RPMI8226 (cell line): ENCODE results near the gene TBC1D10B.
"Not testable (repeated sequence)": the region's sequence is repeated elsewhere in the genome, so short reads cannot be mapped to it uniquely, and the experiment has no call there.

ENCODE experiments used
- DNase-seq: peaks from one replicate; pipeline ENCODE4 v3.0.0-alpha.2; 2015

TBC1D10B gene

DNA sequence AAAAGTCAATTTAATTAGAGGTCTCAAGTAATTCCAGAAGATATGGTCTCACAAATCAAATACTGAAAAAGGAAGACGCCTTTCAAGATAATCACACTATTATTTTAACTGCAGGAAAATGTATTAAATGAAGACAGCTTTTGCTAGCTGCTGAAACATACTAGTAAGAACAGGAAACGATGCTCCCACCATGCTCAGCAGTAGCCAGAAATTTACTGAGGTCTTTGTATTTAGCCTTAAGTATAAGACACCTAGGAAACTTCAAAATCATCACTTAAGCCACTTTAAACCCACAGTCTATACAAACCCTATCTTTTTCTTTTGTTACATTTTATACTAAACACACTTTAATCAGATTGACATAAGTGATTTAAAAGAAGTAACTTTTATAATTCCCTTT is 51.6 kb downstream of the TBC1D10B start:
- DNase-seq = not testable (repeated sequence)

DNA sequence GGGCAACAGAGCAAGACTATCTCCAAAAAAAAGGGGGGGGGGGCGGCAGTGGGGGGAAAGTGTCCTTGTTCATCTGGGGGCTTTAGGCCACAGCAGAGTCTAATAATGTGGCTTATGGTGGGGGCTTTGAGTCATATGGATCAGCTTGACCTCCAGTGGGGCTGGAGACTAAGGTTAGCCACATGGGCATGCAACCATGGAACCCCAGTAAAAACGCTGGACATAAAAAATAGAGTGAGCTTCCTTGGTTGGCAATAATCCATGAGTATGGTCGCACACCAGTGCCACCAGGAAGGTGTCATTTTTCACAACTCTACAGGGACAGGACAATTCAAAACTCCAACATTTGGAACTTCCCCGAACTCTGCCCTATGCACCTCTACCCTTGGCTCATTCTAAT is 59.4 kb downstream of the TBC1D10B start:
- not testable (repeated sequence) for DNase-seq

DNA sequence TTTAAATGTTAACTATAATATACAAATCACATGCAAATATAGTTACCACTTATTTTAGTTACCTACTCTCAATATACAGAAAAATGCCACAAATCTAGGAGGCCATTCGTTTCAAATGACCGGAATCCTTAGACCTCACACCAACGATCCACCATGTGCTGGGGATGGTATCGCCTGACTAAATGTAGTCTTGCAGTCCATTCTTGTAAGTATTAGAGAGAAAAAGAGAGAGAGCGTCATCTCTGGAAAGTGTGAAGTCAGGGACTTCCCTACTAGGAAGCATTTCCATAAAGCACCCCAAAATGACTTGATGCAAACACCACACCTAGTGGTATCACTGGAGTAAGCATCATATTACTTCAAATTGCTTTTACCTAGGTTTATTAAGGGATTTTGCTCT is 61.0 kb downstream of the TBC1D10B start:
- not testable (repeated sequence) for DNase-seq
